DOHH2 (cell line): ENCODE data around the gene CHORDC1.

Experiments used
- EZH2phosphoT487 ChIP-seq: fragments of 200-600 bp; sonication (generic); IDR thresholded peaks from 2 replicates; pipeline ENCODE4 v1.6.1; 2017; ENCODE audit warnings: borderline replicate concordance, mild to moderate bottlenecking, antibody characterized with exemption, low read length, moderate library complexity, mixed read lengths
- TF ChIP-seq, protein P1 (sequence below): fragments of 200-600 bp; sonication (generic); IDR thresholded peaks from one replicate; pipeline ENCODE4 v1.5.1; 2014; ENCODE audit warnings: antibody characterized with exemption, mild to moderate bottlenecking, low read depth, low read length; ENCODE audit not compliant: poor library complexity, severe bottlenecking

DNA sequence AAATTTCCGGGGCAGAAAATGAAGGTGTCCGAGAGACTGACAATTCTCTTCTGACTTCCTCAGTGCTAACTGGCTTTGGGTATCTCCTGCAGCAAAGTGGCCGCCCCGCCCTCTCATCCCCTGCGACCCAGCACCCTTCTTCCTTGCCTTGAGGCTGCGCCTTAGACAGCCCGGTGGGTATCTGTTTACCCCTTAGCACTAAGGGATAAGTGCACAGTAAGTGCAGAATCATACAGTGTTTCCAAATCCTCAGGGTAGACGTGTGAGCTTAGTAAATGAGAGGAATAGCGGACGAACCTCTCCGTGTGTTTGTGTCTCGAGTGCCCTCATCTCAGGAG lies 368 bp upstream of the CHORDC1 start:
- TF ChIP-seq, protein P1, sequence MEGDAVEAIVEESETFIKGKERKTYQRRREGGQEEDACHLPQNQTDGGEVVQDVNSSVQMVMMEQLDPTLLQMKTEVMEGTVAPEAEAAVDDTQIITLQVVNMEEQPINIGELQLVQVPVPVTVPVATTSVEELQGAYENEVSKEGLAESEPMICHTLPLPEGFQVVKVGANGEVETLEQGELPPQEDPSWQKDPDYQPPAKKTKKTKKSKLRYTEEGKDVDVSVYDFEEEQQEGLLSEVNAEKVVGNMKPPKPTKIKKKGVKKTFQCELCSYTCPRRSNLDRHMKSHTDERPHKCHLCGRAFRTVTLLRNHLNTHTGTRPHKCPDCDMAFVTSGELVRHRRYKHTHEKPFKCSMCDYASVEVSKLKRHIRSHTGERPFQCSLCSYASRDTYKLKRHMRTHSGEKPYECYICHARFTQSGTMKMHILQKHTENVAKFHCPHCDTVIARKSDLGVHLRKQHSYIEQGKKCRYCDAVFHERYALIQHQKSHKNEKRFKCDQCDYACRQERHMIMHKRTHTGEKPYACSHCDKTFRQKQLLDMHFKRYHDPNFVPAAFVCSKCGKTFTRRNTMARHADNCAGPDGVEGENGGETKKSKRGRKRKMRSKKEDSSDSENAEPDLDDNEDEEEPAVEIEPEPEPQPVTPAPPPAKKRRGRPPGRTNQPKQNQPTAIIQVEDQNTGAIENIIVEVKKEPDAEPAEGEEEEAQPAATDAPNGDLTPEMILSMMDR, result no peak
- no peak for TF ChIP-seq EZH2phosphoT487
